SH-SY5Y (cell line): Measurements from ENCODE around the gene RNF157.

Experiments
- GATA2 ChIP-seq: IDR thresholded peaks from 2 replicates; pipeline ENCODE4 v1.6.1; 2011; ENCODE audit warnings: mild to moderate bottlenecking, low read depth, low read length
- GATA3 ChIP-seq: IDR thresholded peaks from 2 replicates; pipeline ENCODE4 v1.6.1; 2011; ENCODE audit warnings: low read depth, mild to moderate bottlenecking, low read length, moderate library complexity

- no peak for TF ChIP-seq GATA2
- no peak for TF ChIP-seq GATA3
Observed at GRCh38 chr17:76152591-76152990, 87.7 kb downstream of the RNF157 start.
